Measurements from ENCODE around the gene NAALADL2. TPM values are rescaled to one million over a fixed set of nuclear protein-coding genes. Genes with fewer than 3 reads are reported as not detected.

NAALADL2 gene
- total RNA-seq, 2 donors from 2014 or later: 8.5 to 24.3 TPM

DNA sequence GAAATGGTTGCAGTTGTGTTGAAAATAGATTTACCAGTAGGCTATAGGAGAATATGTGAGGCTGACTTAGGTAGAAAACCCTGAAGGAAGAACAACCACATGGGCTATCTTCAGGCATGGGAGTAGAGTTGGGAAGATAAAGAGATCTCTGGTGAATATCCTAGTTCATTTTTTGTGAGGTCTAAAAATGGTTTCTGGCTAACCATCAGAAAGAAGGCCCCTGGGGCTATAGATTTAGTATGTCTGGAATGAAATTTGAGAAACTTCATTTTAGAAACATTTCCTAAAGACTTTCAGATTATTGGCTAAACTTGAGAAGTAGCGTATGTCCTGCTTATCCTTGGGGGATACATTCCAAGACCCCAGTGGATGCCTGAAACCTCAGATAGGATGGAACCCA, 148.2 kb downstream of the NAALADL2 start:
- Histone ChIP-seq H3K36me3 (no peaks in the 10 kb centered on the region), H3K27me3 (no peaks in the 10 kb centered on the region), H3K4me1 (no peaks in the 10 kb centered on the region), H3K27ac (no peak overlapping the region), H3K9ac (ENCODE audit: low read depth in 2 of 2, low read length in 2 of 2) (no peak overlapping the region), H3K9me3 (no peaks in the 10 kb centered on the region), H3K4me3 (no peak overlapping the region)
- no peak for DNase-seq
- TF ChIP-seq CTCF (IDR thresholded peaks at IDR 0.05): no peak
- intact Hi-C loops (cut with DNase I): no loop called here

DNA sequence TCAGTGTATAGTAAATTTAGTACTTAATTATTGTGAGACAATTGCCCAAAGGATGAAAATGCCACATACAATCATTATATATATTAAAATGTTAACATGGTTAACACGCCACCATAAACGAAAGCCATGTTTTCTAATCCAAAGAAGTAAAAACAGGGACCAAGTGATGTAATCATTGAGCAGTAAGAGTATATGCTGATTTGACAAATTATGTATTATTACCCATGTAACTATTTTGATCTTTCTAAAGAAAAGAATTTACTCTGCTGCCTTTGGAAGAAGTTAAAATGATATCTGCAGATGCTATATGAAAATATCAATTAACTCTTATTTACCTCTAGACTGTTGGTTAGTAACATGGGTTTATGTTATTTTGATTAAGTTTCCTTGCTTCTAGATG, 150.2 kb downstream of the NAALADL2 start:
- intact Hi-C loops (cut with DNase I): no loop called here
- Histone ChIP-seq H3K27me3 (no peaks in the 10 kb centered on the region), H3K9me3 (no peaks in the 10 kb centered on the region), H3K9ac (ENCODE audit: low read depth in 2 of 2, low read length in 2 of 2) (no peak overlapping the region), H3K4me1 (no peaks in the 10 kb centered on the region), H3K36me3 (no peaks in the 10 kb centered on the region), H3K27ac (no peak overlapping the region), H3K4me3 (no peak overlapping the region)
- TF ChIP-seq CTCF (IDR thresholded peaks at IDR 0.05): no peak
- no peak for DNase-seq

DNA sequence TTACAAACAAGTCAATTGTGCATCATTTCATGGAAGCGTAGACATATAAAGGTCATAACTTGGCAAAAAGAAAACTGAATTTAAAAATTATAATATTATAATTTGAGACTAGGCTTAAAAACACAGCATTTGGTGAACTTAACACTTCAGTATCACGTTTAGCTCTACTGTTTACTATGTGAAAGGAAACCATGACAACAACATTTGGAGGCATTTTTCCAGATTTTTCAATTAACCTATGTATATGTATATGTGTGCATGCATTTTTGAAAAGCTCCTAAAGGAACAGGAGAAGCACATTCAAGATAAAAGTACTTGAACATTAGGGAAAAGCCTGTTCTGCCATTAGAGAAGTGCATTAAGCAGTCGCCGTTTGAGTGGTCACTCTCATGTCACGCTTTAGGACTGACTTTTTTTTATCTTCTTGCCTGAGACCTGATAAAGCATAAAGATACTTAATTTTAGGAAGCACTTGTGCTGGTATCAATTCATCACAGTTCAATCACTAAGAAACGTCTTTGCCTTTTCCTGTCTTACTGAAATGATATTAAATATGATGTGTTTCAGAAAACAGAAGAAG, 156.0 kb downstream of the NAALADL2 start:
- DNase-seq: no peak
- no peaks in the 10 kb centered on the region for H3K27me3 ChIP-seq
- no peak overlapping the region for H3K4me3 ChIP-seq
- H3K9ac ChIP-seq (ENCODE audit: low read depth in 2 of 2, low read length in 2 of 2): no peak overlapping the region
- TF ChIP-seq CTCF (IDR thresholded peaks at IDR 0.05): no peak
- no peaks in the 10 kb centered on the region for H3K4me1 ChIP-seq
- no peaks in the 10 kb centered on the region for H3K9me3 ChIP-seq
- no peak overlapping the region for H3K27ac ChIP-seq
- H3K36me3 ChIP-seq: no peaks in the 10 kb centered on the region
- intact Hi-C loops (cut with DNase I): no loop called here

GRCh38 chr3:175018946-175019727, 160.0 kb downstream of the NAALADL2 start:
- intact Hi-C loops (cut with DNase I): no loop called here
- H3K9me3 ChIP-seq: no peaks in the 10 kb centered on the region
- no peaks in the 10 kb centered on the region for H3K36me3 ChIP-seq
- H3K27ac ChIP-seq: no peak overlapping the region
- no peak overlapping the region for H3K4me3 ChIP-seq
- no peak for TF ChIP-seq CTCF (IDR thresholded peaks at IDR 0.05)
- no peaks in the 10 kb centered on the region for H3K4me1 ChIP-seq
- no peak for DNase-seq
- H3K27me3 ChIP-seq: no peaks in the 10 kb centered on the region
- no peak overlapping the region for H3K9ac ChIP-seq (ENCODE audit: low read depth in 2 of 2, low read length in 2 of 2)

DNA sequence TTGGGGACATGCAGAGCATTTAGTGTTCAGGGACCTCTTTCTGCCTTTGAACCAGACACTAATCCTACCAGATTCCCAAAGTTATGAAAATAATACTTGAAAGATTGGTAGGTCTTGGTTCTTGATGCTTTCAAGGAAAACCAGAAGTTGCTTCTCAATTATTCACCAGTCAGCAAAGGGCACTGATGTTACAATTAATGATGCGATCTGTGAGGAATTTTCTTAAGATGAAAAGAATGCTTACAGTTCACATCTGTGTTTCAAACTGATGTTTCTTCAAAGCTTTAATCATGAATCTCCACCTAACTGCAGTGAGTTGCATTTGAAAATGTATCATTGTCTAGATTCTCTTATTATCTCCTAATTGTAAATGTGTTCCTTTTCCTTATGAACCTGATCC, 161.0 kb downstream of the NAALADL2 start:
- Histone ChIP-seq H3K27ac (no peak overlapping the region), H3K36me3 (no peaks in the 10 kb centered on the region), H3K4me1 (no peaks in the 10 kb centered on the region), H3K27me3 (no peaks in the 10 kb centered on the region), H3K4me3 (no peak overlapping the region), H3K9me3 (no peaks in the 10 kb centered on the region), H3K9ac (ENCODE audit: low read depth in 2 of 2, low read length in 2 of 2) (no peak overlapping the region)
- DNase-seq: no peak
- intact Hi-C loops (cut with DNase I): no loop called here
- no peak for TF ChIP-seq CTCF (IDR thresholded peaks at IDR 0.05)
